HG03280 (cell line): ENCODE data around the gene CYP26C1.
"Not testable (repeated sequence)": the region's sequence is repeated elsewhere in the genome, so short reads cannot be mapped to it uniquely, and the experiment has no call there.

Experiments
- ATAC-seq: cut with Tn5 transposase; IDR thresholded peaks from one replicate; pipeline ENCODE4 v1.9.1; 2021; ENCODE audit warnings: mild to moderate bottlenecking, moderate library complexity; ENCODE audit not compliant: unreplicated experiment

The CYP26C1 gene

GRCh38 chr10:93076871-93077270, 16.3 kb downstream of the CYP26C1 start:
- no peak for ATAC-seq

GRCh38 chr10:93077860-93078337, 17.3 kb downstream of the CYP26C1 start:
- no peak for ATAC-seq

- ATAC-seq, result no peak
Observed at GRCh38 chr10:93079663-93080349, 19.2 kb downstream of the CYP26C1 start.

GRCh38 chr10:93080350-93081046, 19.9 kb downstream of the CYP26C1 start:
- no peak for ATAC-seq

DNA sequence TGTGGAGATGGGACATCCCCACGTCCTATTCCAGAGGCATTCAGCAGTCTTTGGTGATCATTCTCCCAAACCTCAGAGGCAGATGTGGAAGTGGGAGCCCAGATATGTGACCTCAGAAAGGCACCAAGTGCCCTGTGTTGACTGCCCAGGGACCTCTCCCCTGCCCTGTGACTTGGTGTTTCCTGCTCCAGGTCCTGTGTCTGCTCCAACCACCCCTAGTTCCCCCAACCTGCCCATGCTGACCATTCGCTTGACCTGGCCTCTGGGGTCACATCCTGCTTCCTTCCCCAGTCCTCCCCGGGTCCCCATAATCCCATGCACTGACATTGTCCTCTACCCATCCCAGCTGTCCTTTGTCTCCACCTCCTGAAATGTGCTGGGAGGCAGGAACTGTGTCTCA, 20.7 kb downstream of the CYP26C1 start:
- ATAC-seq, result no peak

- no peak for ATAC-seq
Observed at GRCh38 chr10:93081834-93082233, 21.2 kb downstream of the CYP26C1 start.

DNA sequence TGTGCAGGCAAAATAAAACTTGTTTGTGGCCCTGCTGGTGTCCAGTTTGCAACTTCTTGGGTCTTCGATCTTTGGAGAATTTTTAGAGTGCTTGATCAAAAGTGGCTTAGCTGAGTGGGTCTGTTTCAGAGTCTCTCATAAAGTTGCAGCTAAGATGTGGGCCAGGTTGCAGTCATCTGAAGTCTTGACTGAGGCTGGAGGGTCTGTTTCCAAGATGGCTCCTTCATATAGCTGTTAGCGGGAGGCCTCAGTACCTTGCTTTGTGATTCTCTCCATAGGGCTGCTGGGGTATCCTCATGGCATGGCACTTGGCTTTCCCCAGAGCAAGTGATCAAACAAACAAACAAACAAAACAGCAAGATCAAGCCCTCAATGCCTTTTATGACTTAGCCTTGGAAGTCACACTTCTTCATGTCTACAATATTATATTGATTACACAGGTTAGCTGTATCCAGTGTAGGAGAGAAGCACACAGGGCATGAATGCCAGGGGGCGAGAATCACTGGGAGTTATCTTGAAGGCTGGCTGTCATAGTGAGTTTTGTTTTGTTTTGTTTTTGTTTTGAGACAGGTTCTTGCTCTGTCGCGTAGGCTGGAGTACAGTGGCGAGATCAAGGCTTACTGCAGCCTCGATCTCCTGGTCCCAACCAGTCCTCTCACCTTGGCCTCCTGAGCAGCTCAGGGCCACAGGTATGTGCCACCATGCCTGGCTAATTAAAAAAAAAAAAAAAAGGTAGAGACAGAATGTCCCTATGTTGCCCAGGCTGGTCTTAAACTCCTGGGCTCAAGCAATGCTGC, 23.3 kb downstream of the CYP26C1 start:
- no peak for ATAC-seq

DNA sequence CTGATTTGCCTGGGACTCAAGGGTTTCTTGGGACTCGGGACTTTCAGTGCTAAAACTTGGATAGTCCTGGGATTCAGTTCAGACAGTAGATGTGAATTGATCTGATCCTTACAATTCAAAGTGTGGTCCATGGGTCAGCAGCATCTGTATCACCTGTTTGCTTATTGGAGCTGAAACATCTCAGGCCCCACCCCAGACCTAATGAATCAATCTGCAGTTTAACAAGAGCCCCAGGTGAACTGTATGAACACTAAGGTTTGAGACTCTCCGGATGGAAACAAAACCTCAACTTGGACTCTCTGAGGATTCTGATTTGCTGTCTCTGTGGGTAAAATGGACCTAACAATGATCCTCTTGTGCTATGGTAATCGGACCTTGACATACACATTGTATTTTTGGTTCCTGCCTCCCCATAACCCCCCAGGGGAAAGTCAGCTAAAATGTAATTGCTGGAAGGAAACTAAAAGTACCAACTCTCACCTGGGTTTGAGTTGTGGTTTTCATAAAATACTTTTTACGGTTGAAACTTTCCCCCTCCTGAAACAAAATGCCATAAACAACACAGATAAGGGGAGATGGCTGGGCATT, 24.8 kb downstream of the CYP26C1 start:
- no peak for ATAC-seq

- no peak for ATAC-seq
Observed at GRCh38 chr10:93086289-93086688, 25.7 kb downstream of the CYP26C1 start.

DNA sequence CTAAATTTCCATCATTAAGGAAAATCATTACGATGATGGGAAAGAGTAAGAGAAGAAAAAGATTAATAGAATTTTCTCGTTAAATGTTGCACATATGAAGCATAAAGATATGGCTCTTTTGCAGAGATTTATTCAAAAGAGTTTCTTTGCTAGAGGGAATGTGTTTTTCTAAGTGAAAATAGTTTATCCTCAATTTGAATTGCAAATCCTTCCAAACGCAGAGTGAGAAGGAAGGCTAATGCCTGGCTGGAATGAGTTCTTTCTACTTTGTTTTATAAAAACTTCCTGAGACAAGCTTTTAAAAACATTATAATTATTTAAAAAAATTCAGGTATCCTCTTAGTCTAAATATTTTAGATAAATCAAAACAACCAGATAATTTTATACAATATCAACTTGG, 27.2 kb downstream of the CYP26C1 start:
- ATAC-seq, result no peak

DNA sequence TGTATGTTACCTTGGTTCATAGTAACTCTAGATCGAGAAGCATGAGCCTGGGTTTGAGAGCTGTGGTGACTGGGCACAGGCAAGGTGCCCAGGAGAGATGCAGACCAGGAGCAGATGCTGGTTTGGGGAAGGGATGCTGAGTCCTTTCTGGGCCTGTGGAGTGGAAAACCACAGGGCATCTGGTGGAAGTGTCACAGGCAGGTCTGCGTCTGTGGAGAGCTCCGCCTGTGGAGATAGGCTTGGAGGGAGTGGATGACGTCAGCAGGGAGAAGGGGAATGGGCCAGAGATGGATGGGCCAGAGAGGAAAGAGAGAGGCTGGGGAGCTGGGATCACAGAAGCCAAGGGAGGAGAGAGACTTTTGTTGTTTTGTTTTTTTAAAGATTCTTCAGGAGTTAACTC, 27.9 kb downstream of the CYP26C1 start:
- ATAC-seq, result no peak

DNA sequence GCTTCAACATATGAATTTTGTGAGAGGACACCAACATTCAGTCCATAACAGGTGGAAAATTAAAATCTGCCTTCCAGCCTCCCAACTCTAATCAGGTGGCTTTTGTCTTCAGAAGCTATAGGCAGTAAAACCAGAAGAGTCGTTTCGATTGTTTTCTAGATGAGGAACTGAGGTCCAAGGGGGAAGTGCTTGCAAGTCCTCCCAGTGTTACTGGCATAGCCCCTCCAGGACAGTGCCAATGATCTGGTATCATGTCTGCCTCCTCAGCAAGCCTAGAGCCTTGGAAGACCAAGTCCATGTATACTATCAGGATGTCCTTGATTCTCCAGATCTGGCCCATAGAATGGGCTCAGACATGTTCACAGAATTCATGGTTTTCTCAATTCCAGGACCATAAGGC, 30.0 kb downstream of the CYP26C1 start:
- ATAC-seq, result no peak

DNA sequence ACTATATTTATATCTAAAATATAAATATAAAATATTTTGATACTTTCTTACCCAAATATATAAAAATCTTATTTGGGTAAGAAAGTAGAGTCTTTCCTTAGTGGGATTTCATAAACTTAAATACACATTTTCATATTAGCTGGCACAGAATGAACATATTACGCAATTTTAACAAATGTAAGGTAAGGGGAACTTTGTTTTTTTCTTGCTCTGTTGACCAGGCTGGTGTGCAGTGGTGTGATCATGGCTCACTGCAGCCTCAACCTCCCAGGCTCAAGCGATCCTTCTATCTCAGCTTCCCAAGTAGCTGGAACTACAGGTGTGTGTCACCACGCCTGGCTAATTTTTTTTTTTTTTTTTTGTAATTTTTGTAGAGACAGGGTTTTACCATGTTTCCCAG, 31.4 kb downstream of the CYP26C1 start:
- no peak for ATAC-seq

GRCh38 chr10:93095225-93095624, 34.6 kb downstream of the CYP26C1 start:
- no peak for ATAC-seq

DNA sequence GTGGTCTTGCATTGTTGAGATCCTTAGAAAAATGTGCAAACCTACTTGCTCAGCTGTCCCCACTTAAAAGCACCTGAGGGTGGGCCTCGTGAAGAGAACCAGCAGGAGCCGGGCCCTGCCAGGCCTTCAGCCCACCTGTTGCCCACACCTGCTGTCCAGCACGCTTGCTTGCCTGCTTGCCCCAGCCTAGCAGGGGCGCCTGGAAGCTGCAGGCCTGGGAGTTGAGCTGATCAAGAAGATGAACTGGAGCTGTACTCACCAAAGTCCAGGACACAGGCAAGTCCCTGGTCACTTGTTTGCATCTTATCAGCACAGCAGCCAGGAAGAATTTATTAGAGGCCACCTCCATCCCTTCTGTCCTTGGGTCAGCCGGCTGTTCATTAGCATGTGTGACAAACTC, 36.3 kb downstream of the CYP26C1 start:
- ATAC-seq, result no peak

DNA sequence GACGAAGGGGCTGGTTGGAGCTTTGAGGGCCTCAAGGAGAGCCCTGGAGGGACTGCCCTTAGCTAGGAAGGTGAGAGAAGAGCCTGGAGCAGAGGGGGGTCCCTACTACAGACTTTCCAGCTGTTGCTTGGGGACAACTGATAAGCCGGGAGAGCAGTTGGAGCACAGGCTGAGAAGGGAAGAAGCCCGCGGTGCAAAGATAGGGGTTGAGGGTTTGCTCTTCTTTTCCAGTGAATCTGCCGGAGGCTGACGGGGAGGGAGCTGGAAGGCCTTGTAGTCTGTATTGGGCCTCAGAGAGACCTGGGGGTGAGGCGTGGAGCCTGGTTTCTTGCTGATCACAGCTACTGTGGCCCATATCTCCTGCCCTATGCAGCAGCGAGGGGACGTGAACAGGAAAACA, 36.8 kb downstream of the CYP26C1 start:
- ATAC-seq, result no peak

DNA sequence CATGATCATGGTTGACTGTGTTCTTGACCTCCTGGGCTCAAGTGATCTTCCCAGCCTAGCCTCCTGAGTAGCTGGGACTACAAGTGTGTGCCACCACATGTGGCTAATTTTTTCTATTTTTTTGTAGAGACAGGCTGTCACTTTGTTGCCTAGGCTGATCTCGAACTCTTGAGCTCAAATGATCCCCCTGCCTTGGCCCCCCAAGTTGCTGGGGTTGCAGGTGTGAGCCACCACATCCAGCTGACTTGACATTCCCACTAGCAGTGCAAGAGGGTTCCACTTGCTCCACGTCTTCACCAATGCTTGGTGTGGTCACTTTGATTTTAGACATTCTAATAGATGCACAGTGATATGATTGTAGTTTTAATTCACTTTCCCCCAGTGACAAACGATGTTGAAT, 38.2 kb downstream of the CYP26C1 start:
- ATAC-seq, result no peak

DNA sequence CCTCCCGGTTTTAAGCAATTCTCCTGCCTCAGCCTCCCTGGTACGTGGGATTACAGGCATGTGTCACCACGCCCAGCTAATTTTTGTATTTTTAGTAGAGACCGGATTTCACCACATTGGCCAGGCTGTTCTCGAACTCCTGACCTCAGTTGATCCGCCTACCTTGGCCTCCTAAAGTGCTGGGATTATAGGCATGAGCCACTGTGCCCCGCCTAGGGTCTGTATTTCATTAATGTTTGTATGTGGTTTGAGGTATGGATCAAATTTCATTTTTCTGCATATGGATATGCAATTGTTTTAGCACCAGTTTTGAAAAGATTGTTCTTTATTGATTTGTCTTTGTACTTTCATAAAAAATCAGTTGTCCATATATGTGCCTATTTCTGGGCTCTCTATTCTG, 39.1 kb downstream of the CYP26C1 start:
- ATAC-seq, result no peak

DNA sequence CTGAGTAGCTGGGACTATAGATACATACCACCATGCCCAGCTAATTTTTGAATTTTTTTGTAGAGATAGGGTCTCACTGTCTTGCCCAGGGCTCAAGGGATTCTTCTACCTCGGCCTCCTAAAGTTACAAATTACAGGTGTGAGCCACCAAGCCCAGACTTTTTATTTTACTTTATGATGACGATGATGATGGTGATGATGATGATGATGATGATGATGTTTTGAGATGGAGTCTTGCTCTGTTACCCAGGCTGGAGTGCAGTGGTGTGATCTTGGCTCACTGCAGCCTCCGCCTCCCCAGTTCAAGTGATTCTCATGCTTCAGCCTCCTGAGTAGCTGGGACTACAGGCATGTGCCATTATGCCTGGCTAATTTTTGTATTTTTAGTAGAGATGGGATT, 40.5 kb downstream of the CYP26C1 start:
- not testable (repeated sequence) for ATAC-seq

DNA sequence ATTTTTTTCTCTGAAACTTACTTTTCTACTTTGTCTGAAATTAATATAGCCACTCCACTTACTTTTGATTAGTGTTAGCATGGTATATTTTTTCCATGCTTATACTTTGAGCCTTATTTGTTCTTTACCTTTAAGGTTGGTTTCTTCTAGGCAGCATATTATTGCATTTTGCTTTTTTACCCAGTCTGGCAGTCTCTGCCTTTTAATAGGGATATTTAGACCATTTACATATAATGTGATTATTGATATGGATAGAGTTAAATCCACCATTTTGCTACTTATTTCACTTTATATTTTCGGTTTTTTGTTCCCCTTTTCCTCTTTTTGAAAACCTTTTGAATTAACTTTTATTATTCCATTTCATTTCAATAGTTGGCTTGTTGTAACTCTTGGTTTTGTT, 43.4 kb downstream of the CYP26C1 start:
- no peak for ATAC-seq

- ATAC-seq, result no peak
Observed at GRCh38 chr10:93106631-93107072, 46.1 kb downstream of the CYP26C1 start.
